Activated CD8-positive, alpha-beta T cell treated with anti-CD3 and anti-CD28 coated beads, Interleukin-2, amount 10 ng/mL, durations not matched to agents 7 days and 5 days (primary cell): ENCODE data around the gene EDRF1. TPM values are rescaled to one million over a fixed set of nuclear protein-coding genes. Genes with fewer than 3 reads are reported as not detected.
"Not testable (repeated sequence)": the region's sequence is repeated elsewhere in the genome, so short reads cannot be mapped to it uniquely, and the experiment has no call there.

Source experiments
- ATAC-seq: fragments of 150-1000 bp; cut with Tn5 transposase; one replicate; pipeline ENCODE4 v1.10.0; 2021; ENCODE audit warnings: moderate library complexity
- CTCF ChIA-PET: fragments of 350-600 bp; sonication (Branson Sonifier 250); formaldehyde crosslinking; loops from one replicate; lab custom pipeline; 2021; ENCODE audit warnings: antibody characterized with exemption; lab: Charles Lee
- POLR2A ChIA-PET: fragments of 350-600 bp; sonication (Branson Sonifier 250); formaldehyde crosslinking; loops from one replicate; lab custom pipeline; 2021; ENCODE audit warnings: antibody characterized with exemption; lab: Charles Lee
- DNase-seq: peaks from one replicate; pipeline ENCODE4 v3.0.0-alpha.2; 2020
- H3K27ac Mint-ChIP-seq: one replicate; pipeline ENCODE4 v1.8.0; 2021; ENCODE audit warnings: mild to moderate bottlenecking, mixed read lengths
- H3K27me3 Mint-ChIP-seq: one replicate; pipeline ENCODE4 v1.8.0; 2021; ENCODE audit warnings: low read depth, mixed read lengths
- H3K36me3 Mint-ChIP-seq: one replicate; pipeline ENCODE4 v1.8.0; 2021; ENCODE audit warnings: low read depth, mixed read lengths
- H3K4me1 Mint-ChIP-seq: one replicate; pipeline ENCODE4 v1.8.0; 2021; ENCODE audit warnings: low read depth, mixed read lengths
- H3K4me3 Mint-ChIP-seq: one replicate; pipeline ENCODE4 v1.8.0; 2021; ENCODE audit warnings: mild to moderate bottlenecking, mixed read lengths
- H3K9me3 Mint-ChIP-seq: one replicate; pipeline ENCODE4 v1.8.0; 2022; ENCODE audit warnings: mixed read lengths; ENCODE audit not compliant: insufficient read depth
- total RNA-seq, 2 experiments: library from RNA; stranded (reverse); gene quantifications; one replicate each; pipeline ENCODE4 v1.2.3, GENCODE V29; 2021

EDRF1 gene
- total RNA-seq, 2 experiments from 2014 or later: 33.7 to 34.1 TPM

DNA sequence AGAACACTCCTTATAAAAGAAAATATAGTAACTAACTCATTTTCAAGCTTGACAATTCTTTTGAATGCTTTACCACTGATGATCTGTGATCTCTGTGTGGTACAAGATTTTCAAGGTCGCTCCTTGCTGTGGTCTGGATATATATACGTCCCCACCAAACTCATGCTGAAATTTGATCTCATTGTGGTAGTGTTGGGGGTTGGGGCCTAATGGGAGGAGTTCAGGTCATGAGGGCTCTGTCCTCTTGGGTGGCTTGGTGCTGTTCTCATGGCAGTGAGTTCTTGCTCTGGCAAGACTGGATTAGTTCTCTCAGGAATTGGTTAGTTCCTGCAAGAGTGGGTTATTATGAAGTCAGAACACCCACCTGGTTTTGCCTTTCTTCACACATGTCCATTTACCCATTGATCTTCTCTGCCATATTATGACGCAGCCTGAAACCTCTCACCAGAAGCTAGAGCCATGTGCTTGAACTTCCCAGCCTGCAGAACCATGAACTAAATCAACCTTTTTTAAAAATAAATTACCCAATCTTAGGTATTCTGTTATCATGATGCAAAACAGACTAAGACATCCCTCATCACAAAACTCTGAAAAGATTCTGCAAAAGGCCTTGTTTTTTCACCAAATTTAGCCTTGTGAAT is 8.3 kb upstream of the EDRF1 start:
- ATAC-seq: no peak

GRCh38 chr10:125714728-125715127 is 4.8 kb upstream of the EDRF1 start:
- POLR2A ChIA-PET, H3K4me3 Mint-ChIP-seq, H3K27ac Mint-ChIP-seq, H3K4me1 Mint-ChIP-seq, ATAC-seq, CTCF ChIA-PET, DNase-seq, H3K36me3 Mint-ChIP-seq, H3K9me3 Mint-ChIP-seq: not testable (repeated sequence)
- H3K27me3 Mint-ChIP-seq: peaks cover 17% of the 10 kb centered on the region

More for the DNA sequence above, 8.3 kb upstream of the EDRF1 start:
- Mint-ChIP-seq H3K27ac (no peak overlapping the region), H3K4me3 (no peak overlapping the region), H3K9me3 (peaks cover 4% of the 10 kb centered on the region), H3K27me3 (peaks cover 25% of the 10 kb centered on the region), H3K4me1 (no peaks in the 10 kb centered on the region), H3K36me3 (no peaks in the 10 kb centered on the region)
- no peak for DNase-seq
- POLR2A ChIA-PET: no interaction called here
- CTCF ChIA-PET: no interaction called here

- Mint-ChIP-seq H3K4me1 (peaks cover 29% of the 10 kb centered on the region), H3K27ac (peak overlapping the region; percentile 98), H3K27me3 (no peaks in the 10 kb centered on the region), H3K9me3 (no peaks in the 10 kb centered on the region), H3K36me3 (peaks cover 32% of the 10 kb centered on the region), H3K4me3 (peak overlapping the region; percentile 92)
- CTCF ChIA-PET: no interaction called here
- POLR2A ChIA-PET: interaction anchor here (1.0 kb wide), 6 partner anchors 14 to 177 kb away, joined by 3 to 12 read pairs (median 4); partner anchors contain the start of genes BCCIP and UROS
- ATAC-seq (no peak), DNase-seq (no peak)
Observed at GRCh38 chr10:125720002-125720382, 483 bp downstream of the EDRF1 start.

- ChIA-PET POLR2A (no interaction called here), CTCF (interaction anchor here (1.0 to 1.2 kb wide), 2 partner anchors 10 to 19 kb away, joined by 3 read pairs; no protein-coding TSS in a partner anchor)
- Mint-ChIP-seq H3K27me3 (no peaks in the 10 kb centered on the region), H3K4me3 (peak overlapping the region; percentile 70), H3K36me3 (peaks cover 39% of the 10 kb centered on the region), H3K9me3 (no peaks in the 10 kb centered on the region), H3K27ac (no peak overlapping the region), H3K4me1 (peaks cover 29% of the 10 kb centered on the region)
- ATAC-seq (no peak), DNase-seq (no peak)
Observed at GRCh38 chr10:125721035-125721434, 1.5 kb downstream of the EDRF1 start.

GRCh38 chr10:125722811-125723210 is 3.3 kb downstream of the EDRF1 start:
- H3K4me1 Mint-ChIP-seq: peaks cover 29% of the 10 kb centered on the region
- no peak overlapping the region for H3K27ac Mint-ChIP-seq
- CTCF ChIA-PET: no interaction called here
- ATAC-seq (no peak), DNase-seq (no peak)
- no peaks in the 10 kb centered on the region for H3K27me3 Mint-ChIP-seq
- H3K4me3 Mint-ChIP-seq: no peak overlapping the region
- POLR2A ChIA-PET: interaction anchor here (0.6 to 0.9 kb wide), 2 partner anchors 8 to 17 kb away, joined by 3 read pairs; no protein-coding TSS in a partner anchor
- peaks cover 53% of the 10 kb centered on the region for H3K36me3 Mint-ChIP-seq
- no peaks in the 10 kb centered on the region for H3K9me3 Mint-ChIP-seq

- no peaks in the 10 kb centered on the region for H3K9me3 Mint-ChIP-seq
- H3K27me3 Mint-ChIP-seq: no peaks in the 10 kb centered on the region
- no peak overlapping the region for H3K4me3 Mint-ChIP-seq
- peaks cover 4% of the 10 kb centered on the region for H3K4me1 Mint-ChIP-seq
- CTCF ChIA-PET: no interaction called here
- POLR2A ChIA-PET: no interaction called here
- ATAC-seq: no peak
- peaks cover 68% of the 10 kb centered on the region for H3K36me3 Mint-ChIP-seq
- no peak for DNase-seq
- no peak overlapping the region for H3K27ac Mint-ChIP-seq
Observed at GRCh38 chr10:125726914-125727313, 7.4 kb downstream of the EDRF1 start.

DNA sequence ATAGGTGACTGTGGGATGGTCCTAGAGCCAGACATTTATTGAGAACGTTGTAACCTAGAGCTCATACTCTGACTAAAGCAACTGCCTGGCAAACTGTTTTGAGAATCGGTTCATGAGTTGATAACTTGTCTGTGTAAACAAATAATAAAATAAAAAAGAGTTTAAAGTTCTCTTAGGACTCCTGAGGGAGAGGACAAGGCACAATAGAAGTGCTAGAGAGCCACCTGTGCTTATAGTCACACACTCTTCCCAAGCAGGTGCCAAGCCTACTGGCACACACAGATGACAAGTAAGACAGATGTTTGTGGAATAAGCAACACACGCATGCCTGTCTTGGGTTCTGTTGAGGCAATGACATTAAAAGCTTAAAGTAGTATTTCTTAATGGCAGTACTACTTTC is 7.9 kb downstream of the EDRF1 start:
- Mint-ChIP-seq H3K27me3 (no peaks in the 10 kb centered on the region), H3K27ac (no peak overlapping the region), H3K4me1 (peaks cover under 1% of the 10 kb centered on the region), H3K9me3 (no peaks in the 10 kb centered on the region), H3K36me3 (peaks cover 71% of the 10 kb centered on the region), H3K4me3 (no peak overlapping the region)
- no peak for DNase-seq
- CTCF ChIA-PET: no interaction called here
- POLR2A ChIA-PET: no interaction called here
- no peak for ATAC-seq

GRCh38 chr10:125734148-125734547 is 14.6 kb downstream of the EDRF1 start:
- ChIA-PET CTCF (no interaction called here), POLR2A (interaction anchor here (0.6 to 2.7 kb wide), 2 partner anchors 15 to 103 kb away, joined by 3 to 12 read pairs; partner anchors contain the start of gene EDRF1)
- H3K27me3 Mint-ChIP-seq: no peaks in the 10 kb centered on the region
- DNase-seq (no peak), ATAC-seq (no peak)
- H3K9me3 Mint-ChIP-seq: no peaks in the 10 kb centered on the region
- peaks cover 80% of the 10 kb centered on the region for H3K36me3 Mint-ChIP-seq
- H3K27ac Mint-ChIP-seq: no peak overlapping the region
- no peak overlapping the region for H3K4me3 Mint-ChIP-seq
- H3K4me1 Mint-ChIP-seq: no peaks in the 10 kb centered on the region

DNA sequence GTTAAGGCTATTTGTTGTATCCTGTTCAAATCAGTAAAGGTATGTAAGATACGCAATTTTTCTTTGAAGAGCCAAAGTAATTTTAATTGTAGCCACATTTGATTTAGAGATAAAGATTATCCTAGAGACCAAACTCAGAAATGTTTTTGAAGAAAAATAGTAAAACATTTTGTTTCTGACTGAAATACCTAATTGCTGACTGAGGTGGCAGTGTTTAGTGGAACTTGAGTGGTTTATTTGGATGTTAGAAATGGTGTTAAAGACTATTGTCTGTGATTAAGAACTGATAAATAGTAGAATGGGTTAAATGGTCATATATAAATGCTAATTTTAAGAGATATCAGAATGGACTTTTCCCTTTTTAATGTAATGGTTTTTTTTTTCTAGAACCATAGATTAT is 15.3 kb downstream of the EDRF1 start:
- ATAC-seq: no peak
- Mint-ChIP-seq H3K27ac (no peak overlapping the region), H3K36me3 (peaks cover 80% of the 10 kb centered on the region), H3K27me3 (no peaks in the 10 kb centered on the region), H3K4me3 (no peak overlapping the region), H3K9me3 (no peaks in the 10 kb centered on the region), H3K4me1 (no peaks in the 10 kb centered on the region)
- POLR2A ChIA-PET: interaction anchor here (2.7 kb wide), 1 partner anchor 15 kb away, joined by 12 read pairs; the partner anchor contains the start of gene EDRF1
- CTCF ChIA-PET: no interaction called here
- no peak for DNase-seq

DNA sequence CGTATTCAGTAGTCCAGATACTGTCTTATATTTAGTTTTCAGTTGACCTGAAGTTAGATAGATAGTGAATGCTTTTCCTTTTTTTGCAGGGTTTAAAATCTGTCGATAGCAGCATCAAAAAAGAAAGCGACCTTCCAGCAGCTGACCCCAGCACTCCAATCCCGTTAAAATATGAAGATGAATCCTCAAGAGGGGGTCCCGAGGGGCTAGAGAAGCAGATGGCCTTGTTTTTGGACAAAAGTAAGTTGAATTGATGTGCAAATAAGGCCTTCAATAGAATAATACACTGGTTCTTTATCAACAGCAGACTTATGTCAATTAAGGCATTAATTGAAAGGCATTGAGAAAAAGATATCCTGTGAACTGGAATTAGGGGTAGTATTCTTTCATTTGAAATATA is 18.7 kb downstream of the EDRF1 start:
- Mint-ChIP-seq H3K9me3 (no peaks in the 10 kb centered on the region), H3K27ac (no peak overlapping the region), H3K27me3 (no peaks in the 10 kb centered on the region), H3K36me3 (peaks cover 75% of the 10 kb centered on the region), H3K4me1 (no peaks in the 10 kb centered on the region), H3K4me3 (no peak overlapping the region)
- ChIA-PET POLR2A (no interaction called here), CTCF (no interaction called here)
- ATAC-seq (no peak), DNase-seq (no peak)

GRCh38 chr10:125739994-125740679 is 20.6 kb downstream of the EDRF1 start:
- CTCF ChIA-PET: interaction anchor here (1.1 kb wide), 1 partner anchor 19 kb away, joined by 3 read pairs; no protein-coding TSS in a partner anchor
- peaks cover 77% of the 10 kb centered on the region for H3K36me3 Mint-ChIP-seq
- no peaks in the 10 kb centered on the region for H3K9me3 Mint-ChIP-seq
- H3K27me3 Mint-ChIP-seq: no peaks in the 10 kb centered on the region
- no peak overlapping the region for H3K4me3 Mint-ChIP-seq
- ATAC-seq: no peak
- POLR2A ChIA-PET: interaction anchor here (0.6 to 1.4 kb wide), 2 partner anchors 17 to 21 kb away, joined by 3 to 5 read pairs; partner anchors contain the start of gene EDRF1
- no peaks in the 10 kb centered on the region for H3K4me1 Mint-ChIP-seq
- DNase-seq: no peak
- H3K27ac Mint-ChIP-seq: no peak overlapping the region

- H3K27me3 Mint-ChIP-seq: no peaks in the 10 kb centered on the region
- no peaks in the 10 kb centered on the region for H3K9me3 Mint-ChIP-seq
- DNase-seq (no peak), ATAC-seq (no peak)
- H3K27ac Mint-ChIP-seq: no peak overlapping the region
- no peak overlapping the region for H3K4me3 Mint-ChIP-seq
- POLR2A ChIA-PET: no interaction called here
- peaks cover 74% of the 10 kb centered on the region for H3K36me3 Mint-ChIP-seq
- peaks cover 7% of the 10 kb centered on the region for H3K4me1 Mint-ChIP-seq
- CTCF ChIA-PET: no interaction called here
Observed at GRCh38 chr10:125742465-125742864, 23.0 kb downstream of the EDRF1 start.
